ENCODE measurements around the gene PRKCA. TPM values are rescaled to one million over a fixed set of nuclear protein-coding genes. Genes with fewer than 3 reads are reported as not detected.
"Not testable (repeated sequence)": the region's sequence is repeated elsewhere in the genome, so short reads cannot be mapped to it uniquely, and the experiment has no call there.

The PRKCA gene
- total RNA-seq, 2 donors from 2014 or later = 6.5 to 6.6 TPM

- Histone ChIP-seq H3K27me3 (no peaks in the 10 kb centered on the region), H3K4me3 (no peak overlapping the region), H3K9me3 (no peaks in the 10 kb centered on the region), H3K27ac (no peak overlapping the region), H3K36me3 (replicated peaks in 1 of 2; ENCODE audit: insufficient read depth in 1 of 2, low read depth in 2 of 2) (no peaks in the 10 kb centered on the region), H3K4me1 (peaks cover 49% of the 10 kb centered on the region)
- WGBS, 2 donors = 78 to 94% methylated on average over 4 of the region's 4 CpGs
- intact Hi-C loops (cut with DNase I) = no loop called here
- ATAC-seq = no peak
- no peak for TF ChIP-seq POLR2A (IDR thresholded peaks at IDR 0.05)
- no peak for TF ChIP-seq CTCF (IDR thresholded peaks at IDR 0.05)
- DNase-seq = no peak
Observed at GRCh38 chr17:66344473-66344872, 42.1 kb downstream of the PRKCA start.

- 61 to 69% methylated on average over 4 of the region's 4 CpGs for WGBS, 2 donors
- TF ChIP-seq CTCF (IDR thresholded peaks at IDR 0.05) = no peak
- TF ChIP-seq POLR2A (IDR thresholded peaks at IDR 0.05) = no peak
- ATAC-seq = no peak
- Histone ChIP-seq H3K4me1 (peaks cover 49% of the 10 kb centered on the region), H3K36me3 (replicated peaks in 1 of 2; ENCODE audit: insufficient read depth in 1 of 2, low read depth in 2 of 2) (no peaks in the 10 kb centered on the region), H3K4me3 (no peak overlapping the region), H3K27ac (peak overlapping the region in 1 of 4 donors; percentile 12), H3K9me3 (no peaks in the 10 kb centered on the region), H3K27me3 (no peaks in the 10 kb centered on the region)
- intact Hi-C loops (cut with DNase I) = no loop called here
- DNase-seq = no peak
Observed at GRCh38 chr17:66345264-66345663, 42.9 kb downstream of the PRKCA start.

- H3K4me3 ChIP-seq; intact Hi-C loops (cut with DNase I); H3K9me3 ChIP-seq; DNase-seq; H3K36me3 ChIP-seq (replicated peaks in 1 of 2; ENCODE audit: insufficient read depth in 1 of 2, low read depth in 2 of 2); ATAC-seq; H3K27me3 ChIP-seq: not testable (repeated sequence)
- Histone ChIP-seq H3K27ac (peak overlapping the region in 1 of 4 donors; percentile 34), H3K4me1 (peaks cover 48% of the 10 kb centered on the region)
- 78 to 84% methylated on average over 12 of the region's 12 CpGs for WGBS, 2 donors
Observed at GRCh38 chr17:66345949-66346638, 43.7 kb downstream of the PRKCA start.

- intact Hi-C loops (cut with DNase I) = no loop called here
- H3K4me1 ChIP-seq = peaks cover 38% of the 10 kb centered on the region
- ATAC-seq (no peak), DNase-seq (no peak)
- WGBS, 2 donors = 70 to 76% methylated on average over 10 of the region's 10 CpGs
- H3K36me3 ChIP-seq (replicated peaks in 1 of 2; ENCODE audit: insufficient read depth in 1 of 2, low read depth in 2 of 2) = no peaks in the 10 kb centered on the region
- no peaks in the 10 kb centered on the region for H3K27me3 ChIP-seq
- no peak overlapping the region for H3K4me3 ChIP-seq
- H3K27ac ChIP-seq = peak overlapping the region in 2 of 4 donors; percentile 63 to 75
- H3K9me3 ChIP-seq = no peaks in the 10 kb centered on the region
- TF ChIP-seq CTCF (IDR thresholded peaks at IDR 0.05) (no peak), POLR2A (IDR thresholded peaks at IDR 0.05) (no peak)
Observed at GRCh38 chr17:66347661-66348514, 45.5 kb downstream of the PRKCA start.

GRCh38 chr17:66348584-66349165, 46.3 kb downstream of the PRKCA start:
- 55 to 61% methylated on average over 4 of the region's 4 CpGs for WGBS, 2 donors
- Histone ChIP-seq H3K9me3 (no peaks in the 10 kb centered on the region), H3K27me3 (no peaks in the 10 kb centered on the region), H3K4me3 (no peak overlapping the region), H3K27ac (peak overlapping the region in 3 of 4 donors; percentile 48 to 75 (median 63)), H3K36me3 (replicated peaks in 1 of 2; ENCODE audit: insufficient read depth in 1 of 2, low read depth in 2 of 2) (no peaks in the 10 kb centered on the region), H3K4me1 (peaks cover 35% of the 10 kb centered on the region)
- DNase-seq = peak; percentile 32 to 66 (median 62)
- TF ChIP-seq POLR2A (IDR thresholded peaks at IDR 0.05) = no peak
- no peak for TF ChIP-seq CTCF (IDR thresholded peaks at IDR 0.05)
- peak; percentile 52 for ATAC-seq
- intact Hi-C loops (cut with DNase I) = no loop called here
